Astrocyte of the spinal cord (primary cell): ENCODE results near the gene HOXB6.

Experiments
- DNase-seq: peaks from one replicate; pipeline ENCODE4 v3.0.0; 2011; ENCODE audit warnings: low read depth, low spot score
- H3K4me3 ChIP-seq: 2 replicates; pipeline ENCODE4 v1.5.1; 2011; ENCODE audit warnings: low read depth, mild to moderate bottlenecking, low read length, moderate library complexity
- in situ Hi-C: cut with HindIII; loops from 2 replicates; pipeline ENCODE4 v1.10.0; 2017; ENCODE audit warnings: low sequenced_read_pairs
- TF ChIP-seq, protein P1 (sequence below): IDR thresholded peaks from 2 replicates; pipeline ENCODE4 v1.5.1; 2012; ENCODE audit warnings: low read depth, mild to moderate bottlenecking, low read length, inconsistent platforms

HOXB6 gene

DNA sequence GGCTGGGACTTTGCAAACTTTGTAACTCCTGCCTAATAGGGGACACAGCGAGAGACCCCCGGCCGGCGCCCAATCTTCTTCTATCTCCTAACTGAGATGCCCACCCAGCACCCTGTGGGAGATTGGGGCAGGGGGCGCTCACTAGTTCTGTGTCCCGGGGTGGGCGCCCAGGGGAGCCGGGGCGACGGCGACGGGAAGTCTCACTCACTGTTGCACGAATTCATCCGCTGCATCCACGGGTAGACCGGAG lies 7.3 kb downstream of the HOXB6 start:
- peak overlapping the region; percentile 57 for H3K4me3 ChIP-seq
- DNase-seq = no peak
- in situ Hi-C loops = no loop called here
- TF ChIP-seq, protein P1, sequence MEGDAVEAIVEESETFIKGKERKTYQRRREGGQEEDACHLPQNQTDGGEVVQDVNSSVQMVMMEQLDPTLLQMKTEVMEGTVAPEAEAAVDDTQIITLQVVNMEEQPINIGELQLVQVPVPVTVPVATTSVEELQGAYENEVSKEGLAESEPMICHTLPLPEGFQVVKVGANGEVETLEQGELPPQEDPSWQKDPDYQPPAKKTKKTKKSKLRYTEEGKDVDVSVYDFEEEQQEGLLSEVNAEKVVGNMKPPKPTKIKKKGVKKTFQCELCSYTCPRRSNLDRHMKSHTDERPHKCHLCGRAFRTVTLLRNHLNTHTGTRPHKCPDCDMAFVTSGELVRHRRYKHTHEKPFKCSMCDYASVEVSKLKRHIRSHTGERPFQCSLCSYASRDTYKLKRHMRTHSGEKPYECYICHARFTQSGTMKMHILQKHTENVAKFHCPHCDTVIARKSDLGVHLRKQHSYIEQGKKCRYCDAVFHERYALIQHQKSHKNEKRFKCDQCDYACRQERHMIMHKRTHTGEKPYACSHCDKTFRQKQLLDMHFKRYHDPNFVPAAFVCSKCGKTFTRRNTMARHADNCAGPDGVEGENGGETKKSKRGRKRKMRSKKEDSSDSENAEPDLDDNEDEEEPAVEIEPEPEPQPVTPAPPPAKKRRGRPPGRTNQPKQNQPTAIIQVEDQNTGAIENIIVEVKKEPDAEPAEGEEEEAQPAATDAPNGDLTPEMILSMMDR = no peak

DNA sequence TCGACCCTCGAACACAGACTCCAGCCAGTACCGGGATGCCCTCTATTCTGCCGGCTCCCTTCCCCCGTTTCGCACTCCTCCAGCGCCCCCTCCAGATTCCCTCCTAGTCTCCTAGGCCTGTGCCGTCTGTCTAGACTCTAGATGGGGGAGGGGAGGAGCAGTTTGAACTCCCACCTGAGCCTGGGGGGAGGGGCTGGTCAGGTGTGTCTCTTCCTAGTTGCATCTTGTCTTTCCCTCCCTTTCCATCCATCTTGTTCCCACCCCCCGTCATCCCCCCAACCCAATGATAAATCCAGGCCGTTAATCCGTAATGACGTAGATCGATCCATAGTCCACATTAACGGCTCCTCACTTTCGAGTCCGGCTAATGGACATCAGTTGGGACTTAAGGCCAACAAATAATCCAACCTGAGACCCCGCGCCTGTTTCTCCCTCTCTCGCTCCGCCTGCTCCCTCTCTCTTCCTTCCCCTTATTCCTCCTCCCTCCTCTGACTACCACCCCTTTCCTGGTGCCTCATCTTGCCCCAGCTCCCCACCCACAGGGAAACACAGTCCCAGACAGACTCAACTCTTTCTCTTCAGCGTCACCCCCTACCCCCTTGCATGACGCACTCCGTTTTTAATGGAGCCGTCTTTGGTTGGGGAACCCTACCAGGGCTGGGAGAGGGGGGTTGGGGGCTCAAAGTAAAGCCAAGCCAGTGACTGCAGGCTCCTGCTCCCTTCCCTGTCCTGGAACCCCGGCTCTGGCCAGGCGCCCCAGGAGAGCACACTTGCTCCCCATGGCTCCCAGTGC lies 7.9 kb downstream of the HOXB6 start:
- peak overlapping the region; percentile 57 for H3K4me3 ChIP-seq
- in situ Hi-C loops = no loop called here
- peak; percentile 77 for DNase-seq
- TF ChIP-seq, protein P1 = no peak

DNA sequence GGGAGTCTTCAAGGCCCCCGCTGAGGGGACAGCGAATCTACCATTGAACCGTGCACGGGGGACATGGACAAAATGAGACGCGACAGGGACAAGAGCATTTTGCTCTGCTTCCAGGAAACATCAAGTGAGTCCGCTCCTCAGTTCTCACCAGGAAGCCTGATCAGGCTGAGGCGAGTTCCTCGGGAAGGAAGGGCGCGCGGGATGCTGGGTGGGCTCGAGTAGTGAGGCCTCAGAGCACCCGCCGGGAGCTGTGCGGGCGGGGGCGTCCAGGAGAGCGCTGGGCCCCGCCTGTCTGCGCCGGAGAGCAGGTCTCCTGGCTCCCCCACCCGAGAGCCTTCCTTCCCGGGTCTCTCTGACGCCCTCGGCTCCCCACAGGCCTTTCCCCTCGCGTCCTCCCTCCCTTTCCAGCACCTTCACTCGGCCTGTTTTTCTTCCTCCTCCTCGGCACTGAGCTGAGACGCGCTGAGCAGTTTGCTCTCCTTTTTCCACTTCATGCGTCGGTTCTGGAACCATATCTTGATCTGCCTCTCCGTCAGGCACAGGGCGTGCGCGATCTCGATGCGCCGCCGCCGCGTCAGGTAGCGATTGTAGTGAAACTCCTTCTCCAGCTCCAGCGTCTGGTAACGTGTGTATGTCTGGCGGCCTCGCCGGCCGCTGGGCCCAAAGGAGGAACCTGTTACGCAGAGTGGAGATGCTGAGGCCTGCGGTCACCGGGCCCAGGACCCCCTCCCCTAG lies 8.6 kb downstream of the HOXB6 start:
- in situ Hi-C loops = no loop called here
- peak overlapping the region; percentile 57 for H3K4me3 ChIP-seq
- TF ChIP-seq, protein P1 = no peak
- DNase-seq = peak; percentile 46

DNA sequence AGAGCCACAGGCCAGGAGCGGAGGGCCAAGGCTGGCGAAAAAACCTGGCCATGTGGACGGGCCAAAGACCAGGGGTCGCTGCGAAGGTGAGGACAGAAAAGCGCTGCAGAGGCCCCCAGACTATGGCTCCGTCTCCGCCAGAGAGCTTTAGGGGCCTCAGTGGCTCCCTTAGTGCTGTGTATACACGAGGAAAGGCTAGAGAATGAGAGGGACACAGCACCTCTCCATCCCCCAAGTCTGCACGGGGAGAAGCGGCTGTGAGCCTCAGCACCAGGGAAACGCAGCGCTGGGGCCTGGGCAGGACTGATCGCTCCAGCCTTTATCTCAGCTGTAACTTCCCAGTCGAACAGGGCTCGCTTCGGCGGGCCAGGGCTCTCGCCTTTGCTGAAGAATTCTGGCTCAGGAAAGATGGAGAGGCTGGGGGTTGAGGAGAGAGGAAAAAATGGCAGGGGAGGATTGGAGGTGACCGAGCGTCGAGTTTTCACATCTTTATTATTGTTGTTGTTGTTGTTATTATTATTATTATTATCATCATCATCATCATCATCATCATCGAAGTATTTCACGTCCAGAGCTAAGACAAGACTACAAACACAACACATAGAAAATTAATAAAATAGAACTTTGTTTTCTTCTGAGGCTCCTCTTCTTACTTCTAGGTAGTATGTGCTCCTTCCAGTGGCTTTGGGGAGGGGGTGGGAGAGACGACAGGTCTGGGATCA lies 9.3 kb downstream of the HOXB6 start:
- peak overlapping the region; percentile 57 for H3K4me3 ChIP-seq
- in situ Hi-C loops = no loop called here

DNA sequence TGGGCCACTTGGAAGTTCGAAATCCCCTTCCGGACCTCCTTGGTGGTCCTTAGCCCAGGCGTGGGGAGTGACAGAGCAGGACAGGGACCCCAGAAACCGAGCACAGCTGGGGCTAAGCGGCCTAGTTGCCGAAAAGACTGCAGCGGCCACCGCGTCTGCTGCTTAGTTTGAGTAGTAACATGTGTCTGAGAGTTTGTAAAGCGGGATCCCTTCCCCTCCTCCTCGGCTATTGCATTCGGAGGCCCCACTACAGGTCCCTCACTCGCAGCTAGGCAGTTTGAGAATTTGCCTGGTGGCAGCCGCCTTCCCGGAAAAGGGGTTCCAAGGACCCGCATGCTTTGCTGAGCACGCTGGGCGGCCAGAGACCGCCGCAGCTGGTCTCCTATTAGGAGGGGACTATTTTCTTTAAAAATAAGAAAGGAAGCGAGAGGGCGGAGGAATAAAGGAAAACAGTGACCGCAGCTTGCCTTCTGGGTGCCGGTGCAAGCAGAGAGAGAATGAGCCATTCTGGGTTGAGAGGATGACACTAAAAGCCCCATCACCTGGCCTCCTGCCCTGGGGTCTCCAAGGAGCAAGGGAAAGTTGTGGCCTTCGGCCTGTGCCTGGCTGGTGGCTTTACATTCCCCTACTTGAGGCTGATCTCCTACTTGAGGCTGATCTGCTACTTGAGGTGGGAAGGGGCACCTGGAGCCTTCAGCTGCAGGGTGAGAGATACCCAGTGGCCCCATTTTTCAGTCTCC lies 10.1 kb downstream of the HOXB6 start:
- TF ChIP-seq, protein P1 = no peak
- in situ Hi-C loops = no loop called here
- H3K4me3 ChIP-seq = peak overlapping the region; percentile 57
- peak; percentile 55 for DNase-seq

More for the DNA sequence above, 9.3 kb downstream of the HOXB6 start:
- DNase-seq = no peak
- TF ChIP-seq, protein P1 = no peak
